IMR-90 (cell line): ENCODE results near the gene TNFRSF25. TPM values are rescaled to one million over a fixed set of nuclear protein-coding genes. Genes with fewer than 3 reads are reported as not detected.

ENCODE experiments used
- ATAC-seq: fragments of 200-7000 bp; cut with Tn5 transposase; 2 replicates; pipeline ENCODE4 v1.9.1; 2020; ENCODE audit warnings: low read depth, mild to moderate bottlenecking, moderate library complexity
- BruUV-seq: library from RNA; stranded (reverse); fragments of 400-500 nt; replicated peaks from 2 replicates; lab custom pipeline; 2021; lab: Mats Ljungman, UMichigan
- CTCF ChIA-PET: fragments of 300-600 bp; formaldehyde crosslinking; extraction: SDS; loops from one replicate; lab custom pipeline; 2021; ENCODE audit warnings: antibody characterized with exemption; lab: Yijun Ruan, JAX
- POLR2A ChIA-PET: fragments of 300-600 bp; sonication (Branson Sonifier 250); formaldehyde crosslinking; loops from one replicate; lab custom pipeline; 2022; ENCODE audit warnings: antibody characterized with exemption; ENCODE audit not compliant: unreplicated experiment; lab: Charles Lee
- DNase-seq: peaks from one replicate; pipeline ENCODE4 v3.0.0; 2013
- H2AFZ ChIP-seq: replicated peaks from 2 replicates; pipeline ENCODE3; 2013; ENCODE audit warnings: low read length, mild to moderate bottlenecking; ENCODE audit not compliant: poor library complexity
- H2AK5ac ChIP-seq: 2 replicates; pipeline ENCODE4 v1.6.1; 2013; ENCODE audit warnings: low read depth, low read length, inconsistent platforms
- H2AK9ac ChIP-seq: replicated peaks from 2 replicates; pipeline ENCODE3; 2013; ENCODE audit warnings: mild to moderate bottlenecking, low read depth, low read length, moderate library complexity; ENCODE audit not compliant: poor library complexity
- H2BK120ac ChIP-seq: 2 replicates; pipeline ENCODE4 v1.6.1; 2013; ENCODE audit warnings: low read depth, low read length, inconsistent platforms
- H2BK15ac ChIP-seq: 3 replicates; pipeline ENCODE4 v1.6.1; 2013; ENCODE audit warnings: low read depth, low read length, inconsistent platforms
- H2BK20ac ChIP-seq: 2 replicates; pipeline ENCODE4 v1.6.1; 2013; ENCODE audit warnings: low read depth, mild to moderate bottlenecking, inconsistent platforms, low read length, moderate library complexity
- H2BK5ac ChIP-seq: 2 replicates; pipeline ENCODE4 v1.6.1; 2013; ENCODE audit warnings: mild to moderate bottlenecking, low read depth, low read length, inconsistent platforms; ENCODE audit not compliant: poor library complexity, severe bottlenecking
- H3K14ac ChIP-seq: replicated peaks from 2 replicates; pipeline ENCODE4 v1.6.1; 2013; ENCODE audit warnings: low read depth, low read length, inconsistent platforms
- H3K18ac ChIP-seq: 2 replicates; pipeline ENCODE4 v1.6.1; 2013; ENCODE audit warnings: low read depth, low read length, control low read depth
- H3K23ac ChIP-seq: 2 replicates; pipeline ENCODE4 v1.6.1; 2013; ENCODE audit warnings: low read depth, low read length, inconsistent platforms
- H3K27ac ChIP-seq: 2 replicates; pipeline ENCODE4 v1.5.1; 2013; ENCODE audit warnings: mild to moderate bottlenecking, control low read depth, low read length; ENCODE audit not compliant: insufficient read depth
- H3K27me3 ChIP-seq: 2 replicates; pipeline ENCODE4 v1.6.1; 2013; ENCODE audit warnings: low read length; ENCODE audit not compliant: control insufficient read depth, insufficient read depth
- H3K36me3 ChIP-seq: 2 replicates; pipeline ENCODE4 v1.6.1; 2013; ENCODE audit warnings: low read length, mixed read lengths; ENCODE audit not compliant: control insufficient read depth, insufficient read depth
- H3K4ac ChIP-seq: 2 replicates; pipeline ENCODE4 v1.6.1; 2013; ENCODE audit warnings: low read depth, low read length, inconsistent platforms
- H3K4me1 ChIP-seq: 2 replicates; pipeline ENCODE4 v1.6.1; 2013; ENCODE audit warnings: low read length, mixed read lengths; ENCODE audit not compliant: control insufficient read depth, insufficient read depth
- H3K4me2 ChIP-seq: 2 replicates; pipeline ENCODE4 v1.6.1; 2013; ENCODE audit warnings: low read depth, mild to moderate bottlenecking, control low read depth, low read length, moderate library complexity
- H3K4me3 ChIP-seq: 2 replicates; pipeline ENCODE4 v1.5.1; 2013; ENCODE audit warnings: low read depth, mild to moderate bottlenecking, control low read depth, low read length, moderate library complexity; ENCODE audit not compliant: insufficient read depth
- H3K56ac ChIP-seq: 2 replicates; pipeline ENCODE4 v1.6.1; 2013; ENCODE audit warnings: low read length, inconsistent platforms; ENCODE audit not compliant: insufficient read depth; ENCODE audit errors: extremely low read depth
- H3K79me1 ChIP-seq, 2 experiments: 2 replicates each; pipeline ENCODE4 v1.6.1; 2013; ENCODE audit warnings: low read length in 2 of 2, inconsistent platforms in 1 of 2, low read depth in 1 of 2
- H3K9ac ChIP-seq: 2 replicates; pipeline ENCODE4 v1.6.1; 2013; ENCODE audit warnings: low read depth, low read length, control low read depth
- H3K9me1 ChIP-seq: 2 replicates; pipeline ENCODE4 v1.6.1; 2013; ENCODE audit warnings: low read length, inconsistent platforms; ENCODE audit not compliant: insufficient read depth
- H3K9me3 ChIP-seq: 2 replicates; pipeline ENCODE4 v1.6.1; 2013; ENCODE audit warnings: low read length; ENCODE audit not compliant: control insufficient read depth, insufficient read depth
- H4K20me1 ChIP-seq: 2 replicates; pipeline ENCODE4 v1.6.1; 2013; ENCODE audit warnings: low read length, inconsistent platforms; ENCODE audit not compliant: insufficient read depth
- H4K5ac ChIP-seq: 2 replicates; pipeline ENCODE4 v1.6.1; 2013; ENCODE audit warnings: mild to moderate bottlenecking, low read depth, low read length, control low read depth
- H4K8ac ChIP-seq, 2 experiments: 2 replicates each; pipeline ENCODE4 v1.6.1; 2013; ENCODE audit warnings: low read depth in 2 of 2, low read length in 2 of 2, control low read depth in 1 of 2, inconsistent platforms in 1 of 2
- H4K91ac ChIP-seq: 2 replicates; pipeline ENCODE4 v1.6.1; 2013; ENCODE audit warnings: low read depth, low read length, inconsistent platforms; ENCODE audit not compliant: insufficient read depth
- BHLHE40 ChIP-seq: fragments of 150-350 bp; IDR thresholded peaks from 2 replicates; pipeline ENCODE4 v1.6.1; 2016; ENCODE audit warnings: mild to moderate bottlenecking, low read depth, low read length
- CHD1 ChIP-seq: IDR thresholded peaks from 2 replicates; pipeline ENCODE4 v1.6.1; 2012; ENCODE audit warnings: low read depth, low read length, improper control_type of control experiment
- CTCF ChIP-seq: conservative IDR thresholded peaks from 2 replicates; pipeline ENCODE4 v1.5.1; 2012; ENCODE audit warnings: mild to moderate bottlenecking, low read depth, low read length, improper control_type of control experiment
- ELK1 ChIP-seq: fragments of 150-350 bp; IDR thresholded peaks from 2 replicates; pipeline ENCODE4 v1.6.1; 2016; ENCODE audit warnings: low read depth, mild to moderate bottlenecking, low read length, moderate library complexity, borderline replicate concordance
- FOS ChIP-seq: fragments of 150-350 bp; IDR thresholded peaks from 2 replicates; pipeline ENCODE4 v1.6.1; 2016; ENCODE audit warnings: low read depth, low read length
- MAFK ChIP-seq: IDR thresholded peaks from 2 replicates; pipeline ENCODE4 v1.6.1; 2012; ENCODE audit warnings: low read depth, low read length, improper control_type of control experiment
- MAZ ChIP-seq: IDR thresholded peaks from 2 replicates; pipeline ENCODE4 v1.6.1; 2012; ENCODE audit warnings: low read depth, mild to moderate bottlenecking, low read length, improper control_type of control experiment, moderate library complexity, borderline replicate concordance
- MXI1 ChIP-seq: IDR thresholded peaks from 2 replicates; pipeline ENCODE4 v1.6.1; 2012; ENCODE audit warnings: low read depth, mild to moderate bottlenecking, low read length, moderate library complexity, borderline replicate concordance
- NFE2L2 ChIP-seq: fragments of 150-350 bp; IDR thresholded peaks from 2 replicates; pipeline ENCODE4 v1.6.1; 2016; ENCODE audit warnings: low read depth, mild to moderate bottlenecking, low read length
- POLR2A ChIP-seq: IDR thresholded peaks from 2 replicates; pipeline ENCODE4 v1.6.1; 2012; ENCODE audit warnings: mild to moderate bottlenecking, low read depth, low read length
- RAD21 ChIP-seq: IDR thresholded peaks from 2 replicates; pipeline ENCODE4 v1.6.1; 2012; ENCODE audit warnings: low read length, improper control_type of control experiment
- RCOR1 ChIP-seq: IDR thresholded peaks from 2 replicates; pipeline ENCODE4 v1.6.1; 2012; ENCODE audit warnings: mild to moderate bottlenecking, low read length, improper control_type of control experiment; ENCODE audit not compliant: insufficient replicate concordance
- RFX5 ChIP-seq: IDR thresholded peaks from 2 replicates; pipeline ENCODE4 v1.8.0; 2012; ENCODE audit warnings: low read depth, mild to moderate bottlenecking, low read length, moderate library complexity
- SMC3 ChIP-seq: fragments of 150-350 bp; IDR thresholded peaks from 2 replicates; pipeline ENCODE4 v1.6.1; 2016; ENCODE audit warnings: low read depth, mild to moderate bottlenecking, antibody characterized with exemption, low read length, moderate library complexity
- WGBS, 2 experiments: methylation state at CpG; one replicate each; pipeline versions ENCODE4 v1.1.5 to v1.1.7; 2013; ENCODE audit warnings: missing lambda C conversion rate in 2 of 2; ENCODE audit not compliant: insufficient read length in 1 of 2; ENCODE audit errors: extremely low coverage in 2 of 2; 5-methylcytosine and 5-hydroxymethylcytosine counted together
- dilution Hi-C: fragments of 300-500 bp; cut with HindIII; formaldehyde crosslinking; loops from one replicate; pipeline ENCODE4 v1.14.3; 2018; ENCODE audit warnings: low sequenced_read_pairs; ENCODE audit not compliant: unreplicated experiment
- in situ Hi-C: fragments of 300-500 bp; cut with MboI; formaldehyde crosslinking; loops from 3 replicates; pipeline ENCODE4 v1.14.3; 2019; ENCODE audit warnings: low sequenced_read_pairs, inconsistent platforms, mixed read lengths
- intact Hi-C: fragments of 100-400 bp; cut with micrococcal nuclease; formaldehyde crosslinking; loops from 2 replicates; pipeline ENCODE4 v1.10.0; 2022
- polyA plus RNA-seq, 3 experiments: library from polyadenylated mRNA; depleted of rRNA; stranded (reverse); fragments of >200 nt; gene quantifications; 2 replicates each; pipeline ENCODE4 v1.2.3, GENCODE V29; 2012; ENCODE audit warnings: low replicate concordance in 1 of 3
- total RNA-seq: library from RNA; depleted of rRNA; stranded (reverse); fragments of >200 nt; gene quantifications from 2 replicates; pipeline ENCODE4 v1.2.3, GENCODE V29; 2012

The TNFRSF25 gene
- total and polyA plus RNA-seq, 2 of the 4 experiments (the other 2 are of a cell fraction): 1.3 to 11.2 TPM

GRCh38 chr1:6426972-6427350, 39.0 kb downstream of the TNFRSF25 start:
- no peak overlapping the region for H3K18ac ChIP-seq
- no peak overlapping the region for H2AFZ ChIP-seq
- no peak overlapping the region for H3K14ac ChIP-seq
- peaks cover 11% of the 10 kb centered on the region; the same call in 1 of the 2 replicates for H4K20me1 ChIP-seq
- no peak overlapping the region for H3K4me3 ChIP-seq
- H2BK120ac ChIP-seq: no peak overlapping the region
- no peak overlapping the region for H3K23ac ChIP-seq
- no peak overlapping the region for H3K9ac ChIP-seq
- ATAC-seq: no peak
- H4K5ac ChIP-seq: no peak overlapping the region
- H2BK5ac ChIP-seq: no peak overlapping the region
- DNase-seq: no peak
- no peaks in the 10 kb centered on the region for H3K9me3 ChIP-seq
- no TSS peak for BruUV-seq
- in situ Hi-C loops: no loop called here
- no peak overlapping the region for H2AK9ac ChIP-seq
- peaks cover 3% of the 10 kb centered on the region; the same call in 1 of the 2 replicates for H3K4me1 ChIP-seq
- no peak overlapping the region for H4K8ac ChIP-seq
- no peak overlapping the region for H2BK15ac ChIP-seq
- POLR2A ChIA-PET: no interaction called here
- H3K9me1 ChIP-seq: no peaks in the 10 kb centered on the region
- no peak overlapping the region for H3K56ac ChIP-seq
- no peak overlapping the region for H3K27ac ChIP-seq
- CTCF ChIA-PET: no interaction called here
- H3K4ac ChIP-seq: no peak overlapping the region
- dilution Hi-C loops: no loop called here
- WGBS, 2 experiments: 79% methylated on average over 5 of the region's 10 CpGs; no CpG with 5 or more reads in 1 of the 2 experiments
- H2AK5ac ChIP-seq: no peak overlapping the region
- no peaks in the 10 kb centered on the region for H3K79me1 ChIP-seq
- H2BK20ac ChIP-seq: no peak overlapping the region
- no peak overlapping the region for H4K91ac ChIP-seq
- intact Hi-C loops: no loop called here
- H3K36me3 ChIP-seq: no peaks in the 10 kb centered on the region
- H3K4me2 ChIP-seq: no peak overlapping the region
- TF ChIP-seq POLR2A (no peak), ELK1 (no peak), MAZ (no peak), RAD21 (no peak), FOS (no peak), MXI1 (no peak), NFE2L2 (no peak), RFX5 (no peak), CHD1 (no peak), BHLHE40 (no peak), SMC3 (no peak), CTCF (no peak), MAFK (no peak), RCOR1 (no peak)
- H3K27me3 ChIP-seq: peaks cover 80% of the 10 kb centered on the region
